Hematopoietic multipotent progenitor cell treated with erythropoietin and hydrocortisone succinate and interleukin-3 and kit ligand, for 6 days (in vitro differentiated cells): Measurements from ENCODE around the gene ALKBH5.

Experiments used
- DNase-seq: peaks from one replicate; pipeline ENCODE4 v3.0.0-alpha.2; 2015

ALKBH5 gene

DNA sequence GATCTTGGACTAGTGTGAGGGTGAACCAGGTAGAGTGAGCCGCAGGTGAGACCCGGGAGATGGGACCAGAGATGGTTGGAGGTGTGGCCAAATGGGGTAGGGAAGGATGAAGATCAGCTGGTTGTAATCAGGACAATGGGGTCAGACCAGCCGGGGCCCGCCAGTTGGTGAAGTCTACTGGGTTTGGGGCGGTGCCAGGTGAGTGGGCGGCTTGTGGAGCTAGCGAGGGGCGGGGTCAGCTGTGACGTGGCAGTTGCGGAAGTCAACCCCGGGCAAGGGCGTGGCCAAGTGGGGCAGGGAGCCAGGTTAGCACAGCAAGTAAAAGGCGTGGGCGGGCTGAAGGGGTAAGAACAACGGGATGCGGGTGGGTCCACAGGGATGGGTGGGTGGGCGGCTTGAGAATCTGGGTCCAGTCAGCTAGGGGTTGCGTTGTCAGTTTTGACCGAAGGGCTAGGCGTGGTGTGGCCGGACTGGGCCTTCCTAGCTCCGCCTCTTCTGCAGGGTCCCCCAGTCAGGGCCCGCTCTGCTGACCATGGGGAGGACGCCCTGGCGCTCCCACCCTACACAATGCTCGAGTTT is 25.5 kb upstream of the ALKBH5 start:
- DNase-seq = peak; percentile 96

DNA sequence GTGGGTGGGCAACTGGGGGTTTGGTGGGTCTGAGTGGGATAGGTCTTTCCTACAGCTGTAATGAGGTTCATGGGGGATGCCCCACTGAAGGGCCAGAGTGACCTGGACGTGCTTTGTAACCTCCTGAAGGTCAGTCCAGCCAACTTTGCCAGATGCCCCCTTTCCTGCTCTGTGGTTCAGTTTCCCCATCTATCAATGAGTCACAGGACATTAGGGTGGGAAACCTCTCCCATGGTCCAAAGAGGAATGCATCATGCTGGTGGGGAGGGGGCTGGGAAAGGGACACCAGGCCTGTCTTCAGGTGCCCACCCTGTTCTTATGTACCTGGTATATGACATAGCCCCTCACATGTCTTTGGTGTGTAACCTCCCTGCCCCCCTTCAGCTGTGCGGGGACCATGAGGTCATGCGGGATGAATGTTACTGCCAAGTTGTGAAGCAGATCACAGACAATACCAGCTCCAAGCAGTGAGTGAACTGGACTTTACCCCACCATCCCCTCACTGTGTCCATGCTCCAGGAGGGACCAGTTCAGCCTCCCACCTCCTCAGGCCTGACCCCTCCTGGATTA is 24.0 kb upstream of the ALKBH5 start:
- DNase-seq = no peak

DNA sequence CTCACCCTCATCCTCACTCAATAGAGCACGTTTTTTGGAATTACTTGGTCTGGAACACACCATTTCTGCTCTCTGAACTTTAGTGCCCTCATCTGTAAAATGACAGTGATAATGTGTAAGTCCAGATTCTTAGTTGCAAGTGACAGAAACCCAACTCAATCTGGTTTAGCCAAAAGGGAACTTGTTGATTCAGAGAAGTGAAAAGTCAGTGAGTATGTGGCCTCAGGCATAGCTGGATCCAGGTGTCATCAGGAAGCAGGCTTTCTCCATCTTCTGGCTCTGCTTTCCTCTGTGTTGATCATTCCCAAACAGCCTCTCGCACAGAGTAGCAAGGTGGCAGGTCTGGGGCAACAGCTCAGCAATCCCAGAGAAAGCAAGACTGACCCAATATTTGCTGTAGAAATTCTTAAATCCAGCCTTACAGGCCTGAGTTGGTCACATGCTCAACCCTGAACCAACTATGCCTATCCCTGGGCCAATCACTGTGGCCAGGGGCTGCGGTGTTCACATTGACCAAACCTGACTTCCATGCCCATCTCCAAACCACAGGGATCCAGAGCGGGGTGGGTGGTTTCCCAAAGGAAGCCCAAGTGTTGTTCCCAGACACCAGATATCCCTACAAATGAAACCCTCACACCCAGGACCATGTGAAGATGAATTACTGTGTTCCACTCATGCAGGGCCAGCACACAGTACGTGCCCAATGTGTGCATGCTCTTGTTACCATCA is 23.3 kb upstream of the ALKBH5 start:
- DNase-seq = no peak

DNA sequence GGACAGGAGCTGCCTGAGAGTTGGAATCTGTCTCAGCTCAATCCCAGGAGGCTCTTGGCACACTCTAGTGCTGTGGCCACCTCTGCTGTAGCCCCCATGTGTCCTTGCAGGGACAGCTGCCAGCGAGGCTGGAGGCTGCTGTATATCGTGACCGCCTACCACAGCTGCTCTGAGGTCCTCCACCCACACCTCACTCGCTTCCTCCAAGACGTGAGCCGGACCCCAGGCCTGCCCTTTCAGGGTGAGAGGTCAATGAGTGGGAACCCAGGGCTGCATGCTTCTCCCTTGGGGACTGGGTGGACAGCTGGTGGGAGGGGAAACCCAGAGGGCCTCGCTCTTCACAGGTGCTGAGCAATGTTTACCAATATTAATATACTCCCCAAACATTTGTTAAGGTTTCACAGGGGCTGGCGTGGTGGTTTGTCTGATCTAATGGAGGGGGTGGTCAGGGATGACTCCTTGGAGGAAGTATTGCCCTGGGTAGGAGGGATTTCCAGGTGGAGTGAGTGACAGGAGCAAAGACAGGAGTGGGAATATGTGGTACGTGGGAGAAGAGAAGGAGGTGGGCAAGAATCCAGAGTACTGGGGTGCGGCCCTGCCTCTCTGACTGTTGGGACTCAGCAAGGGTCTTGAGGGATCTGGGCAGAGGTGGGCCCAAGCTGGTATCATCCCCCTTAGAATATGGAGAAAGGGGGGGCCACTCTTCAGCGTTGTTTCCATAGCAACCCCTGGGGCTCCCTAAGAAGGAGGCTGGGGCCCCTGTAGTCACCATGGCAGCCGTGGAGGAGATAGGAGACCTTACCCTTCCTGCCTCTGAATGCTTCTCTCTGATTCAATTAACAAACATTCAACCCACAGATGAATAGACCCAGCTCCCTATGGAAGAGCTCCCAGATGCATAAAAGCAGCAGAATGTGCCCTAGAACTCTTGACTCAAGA is 22.2 kb upstream of the ALKBH5 start:
- DNase-seq = no peak

DNA sequence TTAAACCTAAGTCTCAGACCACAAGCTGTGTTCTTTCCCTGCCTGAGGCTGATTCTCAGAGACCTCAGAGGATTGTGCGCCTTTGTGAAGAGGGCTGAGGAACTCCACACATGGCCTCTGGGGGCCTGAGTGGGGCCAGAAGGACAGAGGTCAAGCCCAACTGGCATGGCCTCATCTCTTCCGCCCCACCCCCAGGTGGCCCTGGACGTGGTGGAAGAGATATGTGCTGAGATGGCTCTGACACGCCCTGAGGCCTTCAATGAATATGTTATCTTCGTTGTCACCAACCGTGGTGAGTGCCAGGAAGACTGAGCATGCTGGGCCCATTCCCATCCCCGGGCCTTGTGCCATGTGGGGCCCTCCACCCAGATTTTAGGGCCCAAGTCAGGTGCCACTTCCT is 20.1 kb upstream of the ALKBH5 start:
- DNase-seq = peak; percentile 60

DNA sequence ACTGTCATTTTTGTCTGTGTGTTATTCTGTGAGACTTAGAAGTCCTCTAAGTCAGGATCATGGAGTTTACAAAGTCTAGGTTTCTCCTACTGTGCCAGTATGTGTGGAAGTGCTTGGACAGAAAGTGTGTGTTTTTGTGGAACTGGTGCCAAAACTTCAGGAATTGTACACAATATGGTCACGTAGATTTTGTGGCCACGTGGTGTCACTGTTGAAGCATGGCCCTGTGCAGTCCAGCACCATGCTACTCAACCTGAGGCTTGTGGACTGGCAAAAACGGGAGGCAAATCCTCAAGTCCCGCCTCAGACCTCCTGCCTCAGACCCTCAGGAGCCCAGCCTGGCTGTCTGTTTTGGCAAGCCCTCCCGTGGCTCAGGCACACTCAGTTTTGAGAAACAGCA is 16.7 kb upstream of the ALKBH5 start:
- no peak for DNase-seq

DNA sequence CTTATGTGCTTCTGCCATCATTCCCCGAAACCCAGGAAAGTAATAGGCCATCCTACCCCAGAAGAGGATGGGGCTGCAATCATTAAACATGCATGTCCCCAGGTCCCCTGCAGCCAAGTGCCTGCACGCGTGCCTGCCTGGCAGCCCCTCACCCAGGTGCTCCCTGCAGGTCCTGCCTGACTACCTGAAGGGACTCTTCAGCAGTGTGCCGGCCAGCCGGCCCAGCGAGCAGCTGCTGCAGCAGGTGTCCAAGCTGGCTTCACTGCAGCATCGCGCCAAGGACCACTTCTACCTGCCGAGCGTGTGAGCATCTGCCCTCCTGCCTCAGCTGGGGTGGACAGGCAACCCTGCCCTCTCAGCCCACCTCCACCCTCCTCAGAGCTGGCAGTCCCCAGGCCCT is 16.2 kb upstream of the ALKBH5 start:
- no peak for DNase-seq

DNA sequence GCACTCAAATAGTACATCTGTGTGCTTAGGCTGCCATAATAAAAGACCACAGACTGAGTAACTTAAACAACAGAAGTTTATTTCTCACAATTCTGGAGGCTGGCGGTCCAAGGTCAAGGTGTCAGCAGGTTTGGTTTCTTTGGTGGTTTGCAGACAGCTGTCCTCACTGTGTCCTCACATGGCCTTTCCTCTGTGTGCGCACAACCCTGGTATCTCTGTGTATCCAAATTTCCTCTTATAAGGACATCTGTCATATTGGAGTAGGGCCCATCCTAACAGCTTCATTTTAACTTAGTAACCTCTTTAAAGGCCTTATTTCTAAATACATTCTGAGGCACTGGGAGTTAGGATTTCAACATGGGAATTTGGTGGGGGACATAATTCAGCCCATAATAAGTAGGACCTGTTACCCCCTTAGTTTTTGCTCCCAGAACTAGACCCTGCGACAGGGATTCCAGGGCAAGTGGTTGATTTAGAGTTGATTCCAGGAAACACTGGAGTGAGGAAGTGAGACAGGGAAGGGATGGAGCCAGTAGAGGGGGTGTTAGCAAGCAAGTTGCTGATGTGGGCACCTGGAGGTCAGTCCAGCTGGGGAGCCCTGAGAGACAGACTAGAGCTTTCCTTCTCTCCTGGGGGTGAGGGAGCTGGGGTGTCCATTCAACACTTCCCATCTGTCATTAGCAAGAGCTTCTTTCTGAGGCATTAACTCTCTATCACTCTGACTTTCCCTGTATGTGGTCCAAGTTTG is 10.9 kb upstream of the ALKBH5 start:
- DNase-seq = no peak

DNA sequence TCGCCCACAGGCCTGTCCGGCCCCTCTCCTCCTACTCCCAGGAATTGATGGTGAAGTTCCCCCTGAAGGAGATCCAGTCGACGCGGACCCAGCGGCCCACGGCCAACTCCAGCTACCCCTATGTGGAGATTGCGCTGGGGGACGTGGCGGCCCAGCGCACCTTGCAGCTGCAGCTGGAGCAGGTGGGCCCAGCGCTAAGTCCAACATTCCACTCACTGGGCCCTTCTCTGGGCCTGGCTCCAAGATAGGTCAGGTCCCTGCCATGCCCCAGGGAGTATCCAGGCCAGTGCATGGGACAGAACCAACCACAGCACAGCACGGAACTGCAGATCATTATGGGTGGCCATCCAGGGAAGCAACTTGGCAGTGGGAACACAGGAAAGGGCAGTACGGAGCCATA is 9.9 kb upstream of the ALKBH5 start:
- no peak for DNase-seq

DNA sequence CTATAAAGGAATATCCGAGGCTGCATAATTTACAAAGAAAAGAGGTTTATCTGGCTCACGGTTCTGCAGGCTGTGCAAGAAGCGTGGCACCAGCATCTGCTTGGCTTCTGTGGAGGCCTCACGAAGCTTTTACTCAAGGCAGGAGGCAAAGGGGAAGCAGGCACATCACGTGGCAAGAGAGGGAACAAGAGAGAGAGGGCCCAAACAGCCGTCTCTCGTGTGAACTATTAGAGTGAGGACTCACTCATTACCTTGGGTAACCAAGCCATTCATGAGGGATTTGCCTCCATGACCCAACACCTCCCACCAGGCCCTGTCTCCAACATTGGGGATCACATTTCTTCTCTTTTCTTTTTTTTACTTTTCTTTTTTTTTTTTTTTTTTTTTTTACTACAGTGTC is 7.5 kb upstream of the ALKBH5 start:
- no peak for DNase-seq

DNA sequence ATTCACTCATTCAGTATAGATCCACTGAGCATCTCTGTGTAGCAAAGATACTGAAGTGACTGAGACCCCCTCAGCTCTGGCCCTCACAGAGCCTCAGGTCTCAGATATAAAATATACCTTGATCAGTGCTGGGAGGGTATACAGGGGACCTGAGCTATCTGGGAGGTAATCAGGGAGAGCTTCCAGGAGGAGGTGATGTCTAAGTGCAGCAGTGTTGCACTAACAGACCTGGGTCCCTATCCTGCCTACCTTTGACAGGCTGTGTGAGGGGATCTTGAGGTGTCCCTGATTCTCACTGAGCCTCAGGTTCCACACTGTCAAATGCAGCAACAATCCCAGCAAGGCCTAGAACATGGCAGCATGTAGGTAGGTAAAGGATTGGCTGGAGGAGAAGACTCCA is 6.5 kb upstream of the ALKBH5 start:
- DNase-seq = no peak

DNA sequence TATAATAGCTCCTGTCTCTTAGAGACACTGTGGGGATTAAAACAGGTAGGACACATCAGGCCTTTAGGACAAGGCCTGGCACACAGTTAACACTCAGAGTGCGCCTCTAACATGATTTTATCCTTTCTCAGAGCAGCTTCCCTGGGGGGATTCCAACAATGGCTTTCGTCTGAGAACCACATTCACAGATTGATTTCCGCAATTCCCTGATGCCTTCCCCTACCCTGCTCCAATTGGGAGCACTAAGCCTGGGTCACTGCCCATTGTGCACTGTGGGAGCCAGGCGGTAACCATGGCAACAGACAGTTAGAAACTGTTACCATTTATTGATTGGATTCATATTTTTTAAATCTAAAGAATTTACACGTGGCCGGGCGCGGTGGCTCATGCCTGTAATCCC is 5.9 kb upstream of the ALKBH5 start:
- no peak for DNase-seq

DNA sequence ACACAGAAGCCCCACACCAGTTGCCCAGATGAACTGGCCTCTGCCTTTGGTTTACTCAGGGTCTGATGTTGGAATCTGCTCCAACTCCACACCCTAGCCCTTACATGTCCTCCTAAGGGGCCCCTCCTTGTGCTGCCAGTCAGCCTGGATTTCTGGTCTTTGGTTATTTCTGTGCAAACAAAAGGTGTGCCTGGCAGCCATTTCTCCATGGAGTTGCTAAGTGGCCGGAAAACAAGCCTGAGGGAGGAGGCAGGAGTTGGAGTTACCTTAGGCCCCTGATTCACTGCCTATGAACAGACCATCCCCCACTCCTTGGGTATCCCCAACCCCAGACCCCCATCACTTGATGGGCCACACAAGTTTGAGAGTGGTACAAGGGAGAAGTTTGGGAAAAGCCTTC is 4.4 kb upstream of the ALKBH5 start:
- no peak for DNase-seq

DNA sequence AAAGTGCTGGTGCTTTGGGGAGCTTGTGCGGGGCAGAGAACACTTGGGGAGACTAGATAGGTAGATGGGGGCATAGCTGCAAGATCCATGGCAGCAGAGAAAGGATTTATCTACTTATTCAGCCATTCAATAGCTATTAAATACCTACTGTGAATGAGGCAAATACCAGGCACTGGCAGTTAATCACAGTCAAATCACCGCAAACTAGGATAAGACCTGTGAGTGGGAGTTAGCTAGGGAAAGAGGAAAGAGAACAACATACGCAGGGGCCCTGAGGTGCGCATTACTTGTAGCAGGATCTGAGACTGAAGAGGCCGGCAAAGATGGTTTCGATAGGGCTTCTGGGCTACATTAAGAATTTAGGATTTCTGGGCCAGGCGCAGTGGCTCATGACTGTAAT is 3.8 kb upstream of the ALKBH5 start:
- DNase-seq = no peak

DNA sequence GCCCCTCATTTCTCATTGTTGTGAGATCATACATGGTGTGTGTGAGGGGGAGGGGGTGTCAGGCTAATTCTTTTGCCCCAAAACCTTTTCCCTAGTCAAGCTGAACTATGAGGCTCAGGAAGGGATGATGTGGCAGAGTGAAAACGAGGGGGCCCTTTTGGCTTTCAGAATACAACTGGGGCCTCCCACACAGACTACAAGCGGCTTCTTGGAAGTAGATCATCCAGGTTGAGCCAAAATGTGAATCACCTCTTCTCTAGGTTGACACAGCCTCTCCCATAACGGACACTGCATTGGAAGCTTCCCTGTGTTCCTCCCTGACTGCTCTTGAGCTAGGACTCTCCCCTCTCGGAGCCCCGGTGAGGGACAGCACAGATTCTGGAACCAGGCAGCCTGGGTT is 2.3 kb upstream of the ALKBH5 start:
- DNase-seq = no peak

DNA sequence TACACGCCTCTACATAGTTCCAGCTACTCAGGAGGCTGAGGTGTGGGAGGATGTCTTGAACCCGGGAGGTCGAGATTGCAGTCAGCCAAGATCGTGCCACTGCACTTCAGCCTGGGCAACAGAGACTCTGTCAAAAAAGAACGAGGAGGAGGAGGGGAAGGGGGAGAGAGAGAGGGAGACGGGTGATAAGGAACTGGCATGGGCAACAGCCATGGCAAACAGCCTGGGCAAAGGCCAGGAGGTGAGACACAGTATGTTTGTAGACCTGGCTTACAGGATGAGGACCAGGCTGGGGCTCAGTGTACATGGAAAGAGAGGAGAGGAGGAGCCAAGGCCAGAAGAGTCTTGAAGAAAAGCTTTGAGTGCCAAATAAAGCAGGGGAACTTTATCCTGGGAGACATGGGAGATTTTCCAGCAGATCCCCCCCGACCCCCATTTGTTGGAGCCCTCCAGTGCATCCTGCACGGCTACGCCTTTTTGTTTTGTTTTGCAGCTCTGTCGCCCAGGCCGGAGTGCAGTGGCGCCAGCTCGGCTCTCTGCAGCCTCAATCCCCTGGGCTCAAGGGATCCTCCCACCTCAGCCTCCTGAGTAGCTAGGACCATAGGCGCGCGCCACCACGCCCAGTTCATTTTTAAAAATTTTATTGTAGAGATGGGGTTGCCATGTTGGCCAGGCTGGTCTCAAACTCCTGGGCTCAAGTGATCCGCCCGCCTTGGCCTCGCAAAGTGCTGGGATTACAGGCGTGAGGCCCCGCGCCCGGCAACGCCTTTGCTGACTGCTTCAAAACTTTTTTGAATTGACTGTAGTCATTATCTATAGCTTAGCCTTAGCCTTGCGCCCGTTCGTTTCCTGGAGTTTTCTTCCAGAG is 1.3 kb upstream of the ALKBH5 start:
- DNase-seq = peak; percentile 47

DNA sequence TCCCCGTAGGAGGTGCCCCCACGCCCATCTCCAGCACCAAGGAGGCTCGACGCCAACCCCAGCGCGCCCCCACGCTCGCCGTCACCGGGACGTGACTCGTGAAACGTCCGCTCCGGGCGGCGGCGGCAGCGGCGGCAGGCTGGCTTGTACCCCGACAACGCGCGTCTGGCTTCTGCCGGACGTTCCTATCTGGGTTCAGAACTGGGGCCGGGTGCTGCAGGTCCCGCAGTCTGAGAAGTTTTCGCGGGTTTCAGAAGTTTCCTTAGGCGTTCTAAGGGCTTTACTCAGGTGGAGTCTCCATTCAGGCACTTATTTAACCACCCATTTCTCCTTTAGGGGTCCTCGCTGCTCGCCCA is 672 bp upstream of the ALKBH5 start:
- peak; percentile 91 for DNase-seq

DNA sequence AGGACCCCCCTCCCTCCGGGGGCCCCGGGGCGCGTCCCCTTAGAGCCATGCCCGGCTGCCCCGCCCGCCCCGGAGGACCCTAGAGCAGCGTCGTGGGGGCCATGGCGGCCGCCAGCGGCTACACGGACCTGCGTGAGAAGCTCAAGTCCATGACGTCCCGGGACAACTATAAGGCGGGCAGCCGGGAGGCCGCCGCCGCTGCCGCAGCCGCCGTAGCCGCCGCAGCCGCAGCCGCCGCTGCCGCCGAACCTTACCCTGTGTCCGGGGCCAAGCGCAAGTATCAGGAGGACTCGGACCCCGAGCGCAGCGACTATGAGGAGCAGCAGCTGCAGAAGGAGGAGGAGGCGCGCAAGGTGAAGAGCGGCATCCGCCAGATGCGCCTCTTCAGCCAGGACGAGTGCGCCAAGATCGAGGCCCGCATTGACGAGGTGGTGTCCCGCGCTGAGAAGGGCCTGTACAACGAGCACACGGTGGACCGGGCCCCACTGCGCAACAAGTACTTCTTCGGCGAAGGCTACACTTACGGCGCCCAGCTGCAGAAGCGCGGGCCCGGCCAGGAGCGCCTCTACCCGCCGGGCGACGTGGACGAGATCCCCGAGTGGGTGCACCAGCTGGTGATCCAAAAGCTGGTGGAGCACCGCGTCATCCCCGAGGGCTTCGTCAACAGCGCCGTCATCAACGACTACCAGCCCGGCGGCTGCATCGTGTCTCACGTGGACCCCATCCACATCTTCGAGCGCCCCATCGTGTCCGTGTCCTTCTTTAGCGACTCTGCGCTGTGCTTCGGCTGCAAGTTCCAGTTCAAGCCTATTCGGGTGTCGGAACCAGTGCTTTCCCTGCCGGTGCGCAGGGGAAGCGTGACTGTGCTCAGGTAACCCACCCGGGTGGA is 759 bp downstream of the ALKBH5 start:
- DNase-seq = peak; percentile 68

DNA sequence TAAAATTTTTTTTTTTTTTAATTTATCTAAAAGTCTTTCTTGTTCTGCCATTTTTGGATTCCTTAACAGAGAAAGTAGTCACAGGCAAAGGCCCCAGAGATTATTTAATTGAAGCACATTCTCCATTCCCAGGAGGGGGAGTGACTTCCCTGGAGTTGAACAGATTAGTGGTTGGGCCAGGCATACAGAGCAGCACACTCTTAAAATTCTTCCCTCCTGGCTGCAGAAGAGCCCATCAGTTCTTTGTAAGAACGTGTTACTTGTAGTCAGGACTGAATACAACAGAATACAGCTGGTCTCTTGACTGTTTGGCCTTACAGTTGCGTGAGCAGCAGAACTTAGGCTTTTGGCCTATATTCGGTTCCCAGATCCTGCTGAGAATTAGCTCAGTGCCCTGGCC is 1.8 kb downstream of the ALKBH5 start:
- DNase-seq = no peak

DNA sequence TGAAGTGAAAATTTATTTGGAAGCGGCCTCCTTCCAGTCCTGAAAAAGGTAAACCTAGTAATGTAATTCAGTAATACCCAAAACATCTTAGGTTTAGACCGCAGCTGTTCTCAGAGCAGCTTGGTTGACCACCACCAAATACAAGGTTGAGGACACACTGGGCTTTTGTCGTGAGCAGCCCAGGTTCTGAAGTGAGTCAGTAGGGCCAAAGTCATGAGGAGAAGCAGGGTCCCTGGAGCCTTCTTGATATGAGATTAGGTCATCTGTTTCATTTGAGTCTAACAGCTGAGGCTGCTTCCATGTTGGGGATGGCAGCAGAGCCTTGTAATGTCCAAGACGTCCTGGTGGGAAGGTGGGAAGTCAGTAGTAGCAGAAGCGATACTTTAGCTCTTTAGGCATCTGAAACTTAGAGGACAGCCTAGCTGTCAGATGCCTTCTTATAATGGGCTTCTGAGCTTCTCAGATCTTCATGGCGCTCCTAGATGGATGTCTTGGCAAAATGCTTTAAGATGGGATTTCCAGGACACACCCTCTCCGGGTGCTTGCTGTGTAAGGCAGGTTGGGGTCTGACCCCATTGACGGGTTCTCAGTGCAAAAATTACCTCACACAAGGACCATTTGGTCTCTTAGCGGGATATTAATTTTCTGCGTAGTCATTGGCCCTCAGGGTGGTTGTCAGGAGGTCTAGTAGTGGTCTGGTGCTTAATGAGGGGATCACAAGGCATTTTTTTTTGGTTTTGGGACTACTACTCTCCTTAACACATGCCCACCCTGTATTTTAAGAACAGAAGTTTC is 2.4 kb downstream of the ALKBH5 start:
- peak; percentile 33 for DNase-seq
